ENCODE results near the gene UBE2J2.
A peak's percentile ranks its signal among the peaks of the same experiment; 100 is the strongest.

The UBE2J2 gene

GRCh38 chr1:1247341-1247913 lies 26.2 kb downstream of the UBE2J2 start:
- TF ChIP-seq MAX (IDR thresholded peaks at IDR 0.05) (no peak), CREB1 (IDR thresholded peaks at IDR 0.05; ENCODE audit: low read depth) (no peak), TEAD4 (IDR thresholded peaks at IDR 0.05) (no peak), YY1 (IDR thresholded peaks at IDR 0.05; ENCODE audit: low read depth) (no peak), FOXM1 (IDR thresholded peaks at IDR 0.05; ENCODE audit: borderline replicate concordance, low read depth) (no peak), TAF1 (IDR thresholded peaks at IDR 0.05; ENCODE audit: low read depth) (no peak), EGR1 (IDR thresholded peaks at IDR 0.05) (no peak), CEBPB (IDR thresholded peaks at IDR 0.05) (no peak), ZBTB7A (IDR thresholded peaks at IDR 0.05; ENCODE audit: low read depth) (no peak), TCF12 (IDR thresholded peaks at IDR 0.05; ENCODE audit: low read depth) (no peak), EP300 (IDR thresholded peaks at IDR 0.05; ENCODE audit: borderline replicate concordance) (no peak), NFIC (IDR thresholded peaks at IDR 0.05) (no peak), REST (IDR thresholded peaks at IDR 0.05; ENCODE audit: low read depth) (no peak), USF1 (IDR thresholded peaks at IDR 0.05) (no peak), RAD21 (IDR thresholded peaks at IDR 0.05; ENCODE audit: low read depth) (no peak)

- no peak for TF ChIP-seq EP300 (IDR thresholded peaks at IDR 0.05; ENCODE audit: borderline replicate concordance)
- no peak for TF ChIP-seq NFIC (IDR thresholded peaks at IDR 0.05)
- TF ChIP-seq REST (IDR thresholded peaks at IDR 0.05; ENCODE audit: low read depth) = no peak
- TF ChIP-seq TCF12 (IDR thresholded peaks at IDR 0.05; ENCODE audit: low read depth) = no peak
- TF ChIP-seq TEAD4 (IDR thresholded peaks at IDR 0.05) = no peak
- TF ChIP-seq YY1 (IDR thresholded peaks at IDR 0.05; ENCODE audit: low read depth) = no peak
- TF ChIP-seq RAD21 (IDR thresholded peaks at IDR 0.05; ENCODE audit: low read depth) = no peak
- no peak for TF ChIP-seq MAX (IDR thresholded peaks at IDR 0.05)
- TF ChIP-seq EGR1 (IDR thresholded peaks at IDR 0.05) = no peak
- no peak for TF ChIP-seq ZBTB7A (IDR thresholded peaks at IDR 0.05; ENCODE audit: low read depth)
- TF ChIP-seq CREB1 (IDR thresholded peaks at IDR 0.05; ENCODE audit: low read depth) = no peak
- TF ChIP-seq USF1 (IDR thresholded peaks at IDR 0.05) = no peak
- TF ChIP-seq TAF1 (IDR thresholded peaks at IDR 0.05; ENCODE audit: low read depth) = no peak
- no peak for TF ChIP-seq CEBPB (IDR thresholded peaks at IDR 0.05)
- TF ChIP-seq FOXM1 (IDR thresholded peaks at IDR 0.05; ENCODE audit: borderline replicate concordance, low read depth) = no peak
These were observed 26.9 kb downstream of the UBE2J2 start, which contains the start of gene C1QTNF12 for GRCh38 chr1:1246577-1247340. C1QTNF12 (minus strand) TSS chr1:1246722; CDS start chr1:1246690, 32 bp downstream.

GRCh38 chr1:1245817-1246576 lies 27.7 kb downstream of the UBE2J2 start:
- 0 out of 2 replicates have a peak, but pooled peaks have one; percentile 65 for TF ChIP-seq ZBTB7A (IDR thresholded peaks at IDR 0.05; ENCODE audit: low read depth)
- no peak for TF ChIP-seq REST (IDR thresholded peaks at IDR 0.05; ENCODE audit: low read depth)
